H54 (cell line): Measurements from ENCODE around the gene SARM1.

Experiments used
- DNase-seq: peaks from one replicate; pipeline ENCODE4 v3.0.0; 2011; ENCODE audit warnings: low spot score, mixed read lengths; ENCODE audit not compliant: insufficient read length
- FAIRE-seq: peaks from 3 replicates; lab custom pipeline; 2011; peaks lifted over from hg19 to GRCh38; lab: Jason Lieb, UNC
- POLR2A ChIP-seq: IDR thresholded peaks from 2 replicates; pipeline ENCODE4 v1.6.1; 2011; ENCODE audit warnings: low read depth, mild to moderate bottlenecking, low read length

Gene SARM1

DNA sequence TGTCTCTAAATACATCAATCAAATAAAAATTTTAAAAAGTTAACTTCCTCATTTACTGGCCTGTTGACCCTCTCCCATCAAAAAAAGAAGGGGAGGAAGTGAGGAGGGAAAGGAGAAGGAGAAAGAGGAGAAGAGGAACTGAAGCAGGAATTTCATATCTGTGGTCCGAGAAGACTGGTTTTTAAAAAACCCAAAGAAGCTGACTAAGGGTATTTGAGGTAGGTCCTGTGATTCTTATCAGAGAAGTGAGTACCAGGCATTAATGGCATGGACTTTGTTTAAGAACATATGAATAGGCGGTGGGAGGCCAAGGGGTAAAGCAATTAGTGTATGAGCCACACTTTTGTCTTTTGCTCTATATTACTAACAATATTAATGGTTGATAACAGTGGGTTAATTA is 32.5 kb downstream of the SARM1 start:
- DNase-seq (no peak), FAIRE-seq (no peak)
- TF ChIP-seq POLR2A, result no peak

DNA sequence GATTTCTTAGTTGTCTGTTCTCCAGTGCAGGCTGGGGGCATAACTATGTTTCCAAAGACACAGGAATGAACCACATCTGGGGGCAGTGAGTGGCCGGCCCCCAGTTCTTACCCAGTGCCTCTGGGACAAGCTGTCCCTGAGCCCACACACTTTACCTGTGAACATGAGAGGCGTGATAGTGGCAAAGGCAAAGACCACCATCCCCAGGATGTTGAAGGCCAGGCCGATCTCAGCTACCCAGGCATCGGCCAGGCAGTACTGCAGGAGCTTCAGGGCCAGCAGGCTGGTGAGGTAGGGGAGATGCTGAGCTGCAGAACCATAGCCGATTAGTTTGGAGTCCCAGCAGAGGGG is 32.9 kb downstream of the SARM1 start:
- DNase-seq (no peak), FAIRE-seq (no peak)
- TF ChIP-seq POLR2A, result no peak

DNA sequence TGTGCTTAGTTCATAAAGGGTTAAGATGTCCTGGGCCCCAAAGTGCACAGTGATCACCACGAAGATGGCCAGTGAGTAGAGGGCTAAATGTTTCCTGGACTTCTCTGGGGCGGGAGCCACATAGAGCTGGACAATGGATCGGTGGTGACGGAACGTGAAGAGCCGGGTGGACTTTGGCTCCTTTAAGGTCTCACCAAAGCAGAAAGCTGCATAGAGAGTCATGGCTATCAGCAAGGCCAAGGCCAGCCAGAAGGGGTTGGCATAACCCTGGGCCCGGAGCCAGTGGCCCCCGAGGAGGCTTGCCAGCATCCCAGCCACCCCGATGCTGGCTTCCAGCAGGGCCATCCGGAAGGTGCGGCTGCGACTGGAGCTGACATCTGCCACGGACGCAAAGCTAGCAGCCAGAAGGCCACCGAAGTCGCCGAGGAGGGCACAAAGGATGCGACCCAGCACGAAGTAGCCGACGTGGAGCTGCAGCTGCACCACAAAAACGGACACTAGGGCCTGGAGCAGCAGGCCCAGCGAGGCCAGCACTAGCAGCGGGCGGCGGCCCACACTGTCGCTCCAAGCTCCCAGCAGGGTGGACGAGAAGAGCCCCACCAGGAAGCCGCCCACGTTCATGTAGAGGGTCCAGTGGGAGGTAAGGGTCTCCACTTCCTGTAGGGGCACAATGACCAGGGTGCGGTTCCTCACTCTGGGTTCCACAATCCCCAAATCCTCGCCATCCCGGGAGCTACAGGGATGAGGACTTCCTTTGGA is 33.5 kb downstream of the SARM1 start:
- no peak for TF ChIP-seq POLR2A
- DNase-seq (no peak), FAIRE-seq (no peak)

DNA sequence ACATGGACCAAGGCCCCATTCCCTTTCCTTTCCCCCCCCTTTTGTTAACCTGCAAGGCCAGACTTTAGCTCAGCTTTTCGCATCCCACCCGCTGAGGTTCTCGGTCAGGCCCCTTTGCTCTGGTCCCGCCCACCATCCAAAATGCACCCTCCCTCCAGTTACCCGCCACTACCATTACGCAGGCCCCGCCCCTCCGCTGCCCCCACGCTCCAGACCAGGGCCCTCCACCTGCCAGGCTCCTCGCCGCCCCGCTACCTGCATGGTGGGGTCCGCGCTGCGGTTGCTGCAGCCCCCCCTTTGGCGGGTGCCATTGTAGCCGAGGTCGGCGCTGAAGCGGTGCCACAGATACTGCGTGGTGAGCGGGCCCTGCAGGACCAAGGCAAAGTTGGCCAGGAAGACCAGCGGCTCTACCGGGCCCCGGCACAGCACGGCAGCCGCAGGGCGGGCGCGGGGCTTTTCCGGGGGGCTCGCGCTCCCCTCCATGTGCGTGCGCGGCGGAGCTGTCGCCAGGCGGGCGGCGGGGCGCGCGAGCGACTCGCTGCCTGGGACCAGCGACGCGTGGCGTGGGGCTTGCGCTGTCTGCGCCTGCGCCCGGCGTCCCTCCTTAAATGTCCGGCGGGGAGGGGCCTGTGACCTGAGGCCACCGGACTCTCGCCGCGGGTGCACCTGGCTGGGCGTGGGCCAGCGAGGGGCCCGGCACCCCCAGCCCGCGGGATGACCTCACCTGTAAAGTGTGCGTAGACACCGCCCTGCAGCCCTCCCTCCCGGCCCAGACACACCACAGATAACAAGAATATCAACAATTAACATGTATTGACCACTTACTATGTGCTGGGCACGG is 34.4 kb downstream of the SARM1 start, which contains the start of gene SLC46A1:
Gene SLC46A1, minus strand, starts transcription at position 581 of the 841 bp plus-strand sequence. Its CDS starts 98 bp downstream, at position 483.
- peak; percentile 33; the same call in 1 of the 2 replicates for TF ChIP-seq POLR2A
- FAIRE-seq (no peak), DNase-seq (peak; percentile 26)

DNA sequence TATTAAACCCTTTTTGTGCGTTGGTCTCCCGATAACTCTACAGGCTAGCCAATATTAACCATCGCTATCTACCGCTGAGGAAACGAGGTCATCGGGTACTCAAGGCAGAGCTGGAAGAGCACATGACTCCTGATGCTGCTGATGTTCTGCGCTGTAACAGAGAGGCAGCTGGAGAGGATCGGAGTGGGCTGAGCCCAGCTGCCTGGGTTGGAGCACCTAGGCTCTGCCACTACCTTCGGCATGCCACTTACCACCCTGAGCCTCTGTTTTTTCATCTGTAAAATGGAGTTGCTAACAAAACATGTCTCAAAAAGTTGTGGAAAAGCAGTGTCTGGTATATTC is 35.0 kb downstream of the SARM1 start:
- no peak for TF ChIP-seq POLR2A
- DNase-seq (no peak), FAIRE-seq (no peak)

DNA sequence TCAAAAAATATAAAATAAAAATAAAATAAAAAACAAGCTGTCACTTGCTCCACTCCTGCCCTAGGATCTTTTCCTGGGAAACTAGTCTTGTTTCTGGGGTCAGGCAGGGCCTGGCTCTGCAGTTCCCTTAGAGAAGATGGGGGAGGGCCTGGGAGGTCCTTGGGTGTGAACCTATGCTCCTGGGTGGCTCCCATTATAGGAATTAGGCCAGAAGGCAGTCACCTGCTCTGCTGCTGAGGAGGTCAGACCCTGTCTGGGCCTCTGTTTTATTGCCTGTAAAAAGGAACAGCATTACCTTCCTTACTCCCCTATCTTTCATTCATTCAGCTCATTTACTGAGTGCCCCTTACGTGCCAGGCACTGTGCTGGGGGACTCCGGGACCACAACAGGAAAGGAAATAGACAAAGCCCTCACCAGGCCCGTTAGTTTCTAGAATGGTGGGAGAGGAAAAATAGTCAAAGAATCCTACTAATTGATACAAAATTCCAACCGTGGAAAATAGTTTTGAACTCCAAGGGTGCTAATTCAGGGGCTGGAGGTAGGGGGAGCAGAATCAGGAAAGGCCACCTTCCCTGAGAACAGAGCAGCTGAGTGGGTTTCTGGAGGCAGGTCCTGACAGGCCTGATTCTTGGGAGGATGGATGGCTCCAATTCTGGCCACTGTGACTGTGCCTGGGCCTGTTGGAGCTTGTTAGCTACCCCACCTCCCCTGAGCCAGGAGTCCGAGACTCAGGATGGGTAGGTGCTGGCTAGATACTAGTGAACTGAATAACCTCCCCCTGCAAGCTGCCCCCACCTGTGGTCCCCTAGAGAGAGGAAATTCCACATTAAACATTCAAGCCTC is 35.9 kb downstream of the SARM1 start:
- no peak for TF ChIP-seq POLR2A
- FAIRE-seq, result no peak
- no peak for DNase-seq

DNA sequence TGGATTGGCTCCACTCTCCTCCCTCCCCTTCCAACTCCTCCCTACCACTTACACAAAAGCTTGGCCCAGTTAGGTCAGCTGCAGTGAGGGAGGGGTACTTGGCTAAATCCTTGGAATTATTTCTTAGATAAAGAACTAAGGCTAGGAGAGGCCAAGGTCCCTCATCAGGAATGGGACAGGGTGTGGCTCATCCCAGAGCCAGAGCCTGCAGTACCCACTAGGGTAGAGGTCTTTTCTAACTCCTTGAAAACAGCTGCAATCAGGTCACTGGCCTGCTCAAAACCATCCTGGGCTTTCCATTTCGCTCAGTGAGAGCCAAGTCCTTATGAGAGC is 36.4 kb downstream of the SARM1 start:
- FAIRE-seq, result no peak
- no peak for TF ChIP-seq POLR2A
- DNase-seq, result no peak

DNA sequence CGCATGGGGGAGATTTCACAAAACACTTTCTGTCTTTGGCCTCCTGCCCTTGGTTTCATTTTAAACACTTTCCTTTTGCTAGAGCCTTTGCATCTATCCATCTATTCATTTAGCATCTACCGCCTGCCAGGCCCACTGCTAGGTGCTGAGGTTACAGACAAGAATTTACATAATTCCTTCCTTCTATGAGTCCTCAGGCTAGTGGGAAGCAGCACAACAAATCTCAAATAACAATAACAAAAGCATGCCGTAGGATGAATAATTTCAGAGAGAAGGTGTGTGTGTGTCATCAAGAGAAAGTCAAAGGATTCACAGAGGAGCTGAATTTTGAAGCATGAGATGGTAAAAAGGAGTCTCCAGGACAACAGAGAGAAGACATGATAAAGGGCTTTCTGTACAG is 40.6 kb downstream of the SARM1 start:
- DNase-seq (no peak), FAIRE-seq (no peak)
- TF ChIP-seq POLR2A, result no peak

DNA sequence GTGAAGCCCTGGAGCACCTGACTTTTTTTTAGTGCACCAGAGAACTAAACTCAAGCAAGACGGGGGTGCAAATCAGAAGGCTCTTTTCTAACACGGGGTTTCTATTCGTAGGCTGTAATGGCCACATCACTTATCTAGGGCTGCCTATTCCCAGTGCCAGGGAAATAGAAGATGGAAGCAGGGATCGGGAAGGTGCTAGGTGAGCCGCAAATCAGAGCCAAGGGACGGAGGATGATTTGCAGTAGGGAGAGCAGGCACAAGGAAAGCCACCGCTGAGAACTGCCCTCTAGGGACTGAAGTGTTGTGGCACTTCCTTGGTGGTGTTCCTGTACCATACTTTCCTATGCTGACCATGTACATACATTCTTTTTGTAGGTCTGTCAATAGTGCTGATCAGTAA is 42.3 kb downstream of the SARM1 start:
- FAIRE-seq (no peak), DNase-seq (no peak)
- no peak for TF ChIP-seq POLR2A

DNA sequence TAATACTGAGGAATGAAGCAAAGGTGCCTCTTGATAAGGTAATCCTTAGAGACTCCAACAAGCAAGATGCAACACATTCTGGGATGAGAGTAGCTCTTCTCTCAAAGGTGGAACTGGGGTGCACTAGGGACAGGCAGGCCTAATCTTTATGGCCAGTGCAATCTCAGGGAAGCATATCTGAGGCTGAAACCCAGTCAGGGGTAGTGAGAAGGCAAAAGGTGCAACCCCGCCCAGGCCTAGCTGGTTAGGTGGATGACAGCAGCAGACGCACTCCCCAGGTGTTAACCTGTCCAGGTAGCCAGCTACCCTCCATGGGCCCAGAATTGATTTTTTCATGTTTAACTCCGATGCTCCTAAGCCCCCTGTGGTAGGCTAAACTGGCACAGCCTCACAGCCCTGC is 44.4 kb downstream of the SARM1 start:
- FAIRE-seq, result no peak
- DNase-seq, result no peak
- no peak for TF ChIP-seq POLR2A

DNA sequence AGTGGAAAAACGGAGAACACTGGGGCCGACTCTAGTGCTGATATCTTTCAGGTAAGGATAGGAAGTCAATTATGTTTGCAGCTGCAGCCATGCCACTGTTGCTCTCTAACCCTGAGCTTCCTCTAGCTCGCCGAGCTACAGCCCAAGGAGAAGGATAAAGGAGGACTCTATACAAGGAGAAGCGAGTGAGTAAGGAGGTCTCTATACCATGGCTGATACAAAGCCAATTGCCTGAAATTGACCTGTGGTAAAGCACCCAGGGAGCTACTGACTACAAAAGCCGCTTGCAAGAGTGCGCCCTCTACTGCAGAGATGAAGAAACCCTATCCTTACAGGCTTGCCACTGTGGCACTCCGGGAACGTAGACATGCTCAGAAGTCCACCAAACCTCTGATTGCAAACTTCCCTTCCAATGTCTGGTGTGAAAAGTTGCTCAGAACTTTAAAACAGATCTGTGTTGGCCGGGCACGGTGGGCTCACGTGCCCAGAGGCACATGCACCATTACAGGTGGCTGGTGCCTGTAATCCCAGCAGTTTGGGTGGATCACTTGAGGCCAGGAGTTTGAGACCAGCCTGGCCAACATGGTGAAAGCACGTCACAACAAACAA is 45.3 kb downstream of the SARM1 start:
- peak; percentile 40 for DNase-seq
- no peak for FAIRE-seq
- TF ChIP-seq POLR2A, result no peak

DNA sequence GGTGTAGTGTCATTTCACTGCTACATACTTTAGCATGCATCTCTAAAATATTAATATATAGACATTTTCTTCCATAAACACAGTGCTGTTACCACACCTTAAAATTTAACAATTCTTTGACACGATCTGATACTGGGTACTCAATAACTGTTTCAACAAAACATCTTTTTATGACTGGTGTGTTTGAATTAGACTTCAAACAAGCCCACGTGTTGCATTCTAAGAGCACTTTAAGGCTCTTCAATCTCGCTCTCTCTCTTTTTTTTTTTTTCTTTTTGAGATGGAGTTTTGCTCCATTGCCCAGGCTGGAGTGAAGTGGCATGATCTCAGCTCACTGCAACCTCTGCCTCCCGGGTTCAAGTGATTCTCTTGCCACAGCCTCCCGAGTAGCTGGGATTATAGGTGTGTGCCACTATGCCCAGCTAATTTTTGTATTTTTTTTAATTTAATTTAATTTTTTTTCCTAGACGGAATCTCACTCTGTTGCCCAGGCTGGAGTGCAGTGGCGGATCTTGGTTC is 50.4 kb downstream of the SARM1 start:
- no peak for TF ChIP-seq POLR2A
- FAIRE-seq, result no peak
- no peak for DNase-seq

DNA sequence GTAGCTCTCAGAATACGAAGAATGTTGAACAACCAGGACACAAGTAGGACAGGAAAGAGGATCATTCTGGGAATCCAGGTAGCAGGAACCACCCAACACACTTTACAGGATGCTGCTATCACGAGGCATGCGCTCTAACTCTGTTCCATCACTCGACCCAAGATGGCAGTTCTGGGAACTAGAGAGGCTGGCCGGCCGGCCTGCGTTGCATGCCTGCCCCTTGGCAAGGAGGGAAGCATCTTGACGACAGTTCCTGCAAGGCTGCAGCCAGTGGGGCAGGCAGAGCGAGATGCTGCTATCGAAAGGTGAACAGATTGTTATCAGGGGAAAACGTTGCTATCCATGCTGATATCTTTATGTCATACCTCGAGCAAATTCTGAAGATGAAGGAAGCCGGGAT is 53.7 kb downstream of the SARM1 start:
- TF ChIP-seq POLR2A, result no peak
- FAIRE-seq, result no peak

More for the DNA sequence above, 53.7 kb downstream of the SARM1 start:
- DNase-seq, result no peak
